ENCODE data around the gene ADCK1.

ADCK1 gene

DNA sequence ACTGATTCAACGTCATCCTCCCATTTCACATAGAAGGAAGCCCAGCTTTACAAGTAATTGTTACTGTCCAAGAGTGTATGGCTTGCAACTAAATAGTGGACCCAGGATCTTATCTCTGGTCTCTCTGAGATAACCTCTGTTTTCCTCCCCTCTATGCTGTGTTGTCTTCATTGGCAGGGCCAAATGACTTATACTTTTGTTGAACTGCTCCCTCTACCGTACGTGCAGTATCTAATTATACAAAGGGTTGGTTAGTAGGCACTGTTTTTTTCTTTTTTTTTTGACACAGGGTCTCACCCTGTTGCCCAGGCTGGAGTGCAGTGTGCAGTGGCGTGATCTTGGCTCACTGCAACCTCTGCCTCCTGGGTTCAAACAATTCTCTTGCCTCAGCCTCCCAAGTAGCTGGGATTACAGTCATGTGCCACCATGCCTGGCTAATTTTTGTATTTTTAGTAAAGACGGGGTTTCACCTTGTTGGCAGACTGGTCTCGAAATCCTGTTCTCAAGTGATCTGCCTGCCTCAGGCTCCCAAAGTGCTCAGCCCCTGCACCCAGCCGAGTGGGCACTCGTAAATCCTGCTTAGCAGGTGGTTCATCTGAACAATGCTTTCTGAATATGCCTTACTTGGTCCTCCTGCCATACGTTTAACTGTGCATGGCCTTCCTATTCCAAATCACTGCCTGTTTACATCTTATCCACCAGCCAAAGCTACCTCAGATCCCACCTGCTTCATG, 162.1 kb downstream of the ADCK1 start:
- no peak for DNase-seq

DNA sequence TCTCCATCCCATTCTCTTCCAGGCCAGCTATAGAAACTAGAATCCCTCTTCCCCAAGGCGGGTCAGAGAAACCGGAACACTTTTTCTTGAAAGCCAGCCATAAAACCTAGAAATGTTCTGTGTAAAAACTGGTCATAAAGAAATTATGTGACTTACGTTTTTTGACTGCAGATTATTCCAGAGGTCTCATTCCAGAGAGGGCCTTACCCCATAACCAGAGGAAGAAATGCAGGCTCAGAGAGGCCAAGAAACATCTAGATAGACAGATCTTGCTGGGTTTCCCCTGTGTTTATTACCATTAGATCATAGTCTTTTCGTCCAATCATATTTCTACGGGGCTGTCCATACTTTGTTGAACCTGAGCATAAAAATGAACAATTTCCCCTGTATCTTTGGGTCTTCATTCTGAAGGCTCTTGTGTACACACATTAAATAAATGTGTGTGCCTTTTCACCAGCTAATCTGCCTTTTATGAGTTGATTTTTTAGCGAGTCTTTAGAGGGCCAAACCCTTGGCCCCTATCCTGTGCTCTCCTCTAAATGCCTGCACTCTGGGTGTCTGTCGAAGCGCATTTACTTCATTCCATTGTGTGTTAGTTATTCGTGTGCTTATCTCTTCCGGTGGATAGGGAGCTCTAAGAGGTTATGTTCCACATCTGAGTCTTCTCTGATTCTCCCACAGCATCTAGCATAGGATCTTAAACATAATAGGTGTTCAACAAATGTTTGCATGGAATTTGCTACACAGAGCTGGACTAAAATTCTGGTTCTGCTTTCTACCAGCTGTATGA, 163.0 kb downstream of the ADCK1 start:
- DNase-seq: no peak

DNA sequence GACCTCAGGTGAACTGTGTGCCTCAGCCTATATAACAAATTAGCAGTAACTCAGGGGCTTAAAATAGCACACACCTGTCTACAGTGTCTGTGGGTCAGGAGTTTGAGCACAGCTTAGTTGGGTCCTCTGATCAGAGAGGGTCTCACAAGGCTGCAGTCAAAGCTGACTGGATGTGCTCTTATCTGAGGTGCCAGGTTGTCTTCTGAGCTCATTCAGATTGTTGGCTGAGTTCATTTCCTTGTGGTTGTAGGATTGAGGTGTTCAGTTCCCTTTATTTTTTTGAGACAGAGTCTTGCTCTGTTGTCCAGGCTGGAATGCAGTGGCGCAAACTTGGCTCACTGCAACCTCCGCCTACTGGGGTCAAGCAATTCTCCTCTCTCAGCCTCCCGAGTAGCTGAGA, 164.7 kb downstream of the ADCK1 start:
- no peak for DNase-seq

DNA sequence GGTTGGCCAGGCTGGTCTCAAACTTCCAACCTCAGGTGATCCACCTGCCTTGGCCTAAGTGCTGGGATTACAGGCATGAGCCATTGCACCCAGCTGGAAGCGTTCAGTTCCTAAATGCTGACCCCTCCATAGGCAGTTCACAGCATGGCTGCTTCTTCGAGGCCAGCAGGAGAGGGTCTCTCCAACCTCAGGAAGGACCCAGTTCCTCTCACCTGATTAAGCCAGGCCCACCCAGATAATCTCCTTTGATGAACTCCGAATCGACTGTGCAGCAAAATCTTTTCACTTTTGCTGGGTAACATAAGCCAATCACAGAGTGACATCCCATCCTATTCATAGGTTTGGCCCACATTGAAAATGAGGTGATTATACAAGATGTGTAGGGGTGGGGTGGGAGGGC, 165.1 kb downstream of the ADCK1 start:
- no peak for DNase-seq

DNA sequence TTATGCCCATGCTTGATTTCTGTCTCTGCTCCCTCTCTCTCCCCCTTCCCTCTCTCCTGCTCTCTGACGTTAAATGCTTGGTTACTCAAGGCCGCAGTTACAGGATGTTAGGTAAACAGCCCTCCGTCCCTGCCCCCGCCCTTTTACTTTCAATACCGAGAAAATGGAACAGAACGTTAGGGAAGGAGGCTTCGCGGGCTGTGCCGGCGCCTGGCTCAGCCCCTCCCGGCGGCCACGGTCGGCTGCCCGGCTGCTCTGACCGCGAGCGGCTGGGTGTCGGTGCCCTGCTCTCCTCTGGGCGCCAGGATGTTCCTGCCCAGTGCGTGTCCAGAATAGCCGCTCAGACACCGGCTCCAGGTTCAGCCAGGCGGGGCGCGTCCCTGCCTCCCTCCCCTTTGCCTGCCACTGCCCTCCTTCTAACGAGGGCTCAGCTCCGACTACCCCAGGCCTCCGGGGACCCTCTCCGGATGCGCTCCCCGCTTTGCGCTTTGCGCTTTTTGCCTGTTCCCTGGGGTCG, 166.1 kb downstream of the ADCK1 start:
- DNase-seq: peak; percentile 66

DNA sequence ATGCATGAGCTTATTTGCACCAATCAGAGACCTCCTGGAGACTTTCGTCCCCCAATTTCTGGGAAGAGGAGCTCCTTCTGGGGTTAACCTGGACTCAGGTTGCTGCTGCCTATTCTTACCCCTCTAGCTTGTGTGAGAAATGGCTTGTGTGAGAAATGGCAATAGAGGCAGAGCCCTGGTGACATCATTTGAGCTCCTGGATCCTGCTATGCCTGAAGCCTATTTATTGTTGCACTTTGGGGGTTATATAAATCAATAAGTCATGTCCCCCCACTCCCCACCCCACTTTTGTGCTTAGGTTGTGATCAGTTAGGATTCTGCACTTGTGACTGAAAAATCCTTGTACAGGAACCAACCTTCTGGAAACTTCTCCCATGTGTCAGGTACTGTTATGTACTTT, 167.2 kb downstream of the ADCK1 start:
- no peak for DNase-seq

DNA sequence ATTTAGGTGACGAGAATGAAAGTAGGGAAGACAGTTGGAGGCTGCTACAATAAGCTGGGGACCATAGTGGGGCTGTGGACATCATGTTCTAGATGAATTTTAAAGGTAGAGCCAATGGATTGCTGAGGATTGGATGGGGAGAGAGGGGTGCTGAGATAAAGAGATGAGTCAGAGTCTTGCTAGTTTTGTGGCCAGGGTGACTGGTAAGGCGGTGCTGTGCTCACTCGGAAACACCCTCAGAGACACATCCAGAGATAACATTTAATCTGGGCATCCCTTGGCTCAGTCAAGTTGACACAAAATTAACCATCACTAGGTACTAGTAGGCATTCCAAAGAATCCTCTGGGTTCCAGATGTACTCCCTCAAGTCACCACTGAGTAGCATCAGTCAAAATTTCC, 170.7 kb downstream of the ADCK1 start:
- DNase-seq: no peak

DNA sequence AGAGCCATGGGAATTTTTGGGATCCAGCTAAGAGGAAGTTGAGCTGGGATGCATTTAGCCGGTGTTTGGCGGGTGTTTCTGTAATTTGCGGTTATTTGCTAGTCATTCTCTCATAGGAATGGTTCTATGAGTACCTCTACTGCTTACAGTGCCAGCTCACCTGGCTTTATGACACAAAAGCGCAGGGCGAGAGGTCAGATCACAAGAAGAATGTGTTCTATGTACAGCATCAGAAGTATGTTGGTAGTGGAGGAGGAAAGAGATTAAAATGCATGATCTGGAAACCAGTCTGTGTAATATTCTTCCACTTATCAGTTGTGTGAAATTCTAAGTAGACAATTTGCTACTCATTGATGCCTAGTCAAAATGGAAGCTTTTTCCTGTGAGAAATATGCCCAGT, 173.3 kb downstream of the ADCK1 start:
- DNase-seq: no peak

DNA sequence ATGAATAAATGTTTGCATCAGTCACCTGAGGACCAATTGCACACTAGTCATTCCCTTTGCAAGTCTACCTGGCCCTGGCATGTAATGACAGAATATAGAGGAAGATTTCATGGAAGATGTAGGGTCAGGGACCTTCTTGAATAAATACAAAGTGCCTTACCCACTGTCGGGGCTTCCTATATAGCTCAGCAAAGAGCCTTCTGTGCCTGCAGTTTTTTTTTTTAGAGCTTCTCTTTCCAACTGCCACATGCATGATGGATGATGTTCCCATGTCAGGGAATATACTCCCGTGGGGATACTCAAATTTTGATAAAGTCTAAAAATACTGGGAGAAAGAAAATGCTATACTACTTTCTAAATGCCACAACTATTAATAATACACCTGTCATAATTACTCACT, 176.7 kb downstream of the ADCK1 start:
- no peak for DNase-seq

DNA sequence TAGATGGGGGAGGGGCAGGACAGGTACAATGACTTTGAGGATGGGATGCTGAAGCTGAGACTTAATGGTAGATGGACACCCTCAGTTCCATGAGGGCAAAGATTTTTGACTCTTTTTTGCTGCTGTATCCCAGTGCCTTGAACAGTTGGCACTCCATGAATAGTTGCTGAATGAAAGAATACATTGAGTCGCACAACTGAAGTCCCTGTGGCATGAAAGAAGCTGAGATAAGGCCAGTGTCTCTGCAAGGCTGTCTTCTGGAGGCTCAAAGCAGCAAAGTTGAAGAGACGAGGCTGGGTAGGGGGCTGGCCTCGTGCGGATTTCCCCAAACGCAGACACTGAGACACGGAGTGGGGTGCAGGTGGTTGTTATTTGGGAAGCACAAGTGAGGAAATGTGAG, 179.3 kb downstream of the ADCK1 start:
- no peak for DNase-seq

DNA sequence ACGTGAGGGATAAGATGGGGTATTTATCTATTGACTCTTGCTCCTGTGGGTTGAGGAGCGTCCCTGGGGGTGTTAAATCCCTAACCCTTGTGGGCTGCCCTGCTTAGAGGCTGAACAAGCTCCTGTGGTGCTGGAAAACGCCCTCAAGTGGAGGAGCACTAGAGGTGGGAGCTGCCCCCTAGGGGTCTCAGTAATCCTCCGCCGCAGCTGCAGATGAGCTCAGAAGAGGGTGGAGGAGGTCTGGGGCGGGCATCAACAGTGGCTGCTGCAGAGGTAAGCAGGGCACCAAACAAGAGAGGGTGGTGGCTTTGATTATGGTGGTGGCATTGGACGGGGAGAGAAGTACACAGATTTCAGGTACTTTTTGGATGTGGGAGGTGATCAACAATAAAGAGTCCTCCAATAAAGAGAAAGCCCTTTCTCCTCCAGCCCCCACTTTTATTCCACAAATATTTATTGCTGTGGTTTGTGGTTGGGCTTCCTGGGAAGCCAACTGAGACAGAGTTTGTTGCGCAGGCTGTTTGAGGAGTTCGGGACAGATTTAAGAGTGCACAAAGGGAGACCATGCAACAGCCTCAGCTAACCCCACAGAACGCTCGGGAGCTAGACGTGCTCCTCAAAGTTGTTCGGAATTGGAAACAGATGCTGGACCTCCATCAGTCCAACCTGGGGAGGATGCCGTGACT, 179.9 kb downstream of the ADCK1 start:
- peak; percentile 77 for DNase-seq

DNA sequence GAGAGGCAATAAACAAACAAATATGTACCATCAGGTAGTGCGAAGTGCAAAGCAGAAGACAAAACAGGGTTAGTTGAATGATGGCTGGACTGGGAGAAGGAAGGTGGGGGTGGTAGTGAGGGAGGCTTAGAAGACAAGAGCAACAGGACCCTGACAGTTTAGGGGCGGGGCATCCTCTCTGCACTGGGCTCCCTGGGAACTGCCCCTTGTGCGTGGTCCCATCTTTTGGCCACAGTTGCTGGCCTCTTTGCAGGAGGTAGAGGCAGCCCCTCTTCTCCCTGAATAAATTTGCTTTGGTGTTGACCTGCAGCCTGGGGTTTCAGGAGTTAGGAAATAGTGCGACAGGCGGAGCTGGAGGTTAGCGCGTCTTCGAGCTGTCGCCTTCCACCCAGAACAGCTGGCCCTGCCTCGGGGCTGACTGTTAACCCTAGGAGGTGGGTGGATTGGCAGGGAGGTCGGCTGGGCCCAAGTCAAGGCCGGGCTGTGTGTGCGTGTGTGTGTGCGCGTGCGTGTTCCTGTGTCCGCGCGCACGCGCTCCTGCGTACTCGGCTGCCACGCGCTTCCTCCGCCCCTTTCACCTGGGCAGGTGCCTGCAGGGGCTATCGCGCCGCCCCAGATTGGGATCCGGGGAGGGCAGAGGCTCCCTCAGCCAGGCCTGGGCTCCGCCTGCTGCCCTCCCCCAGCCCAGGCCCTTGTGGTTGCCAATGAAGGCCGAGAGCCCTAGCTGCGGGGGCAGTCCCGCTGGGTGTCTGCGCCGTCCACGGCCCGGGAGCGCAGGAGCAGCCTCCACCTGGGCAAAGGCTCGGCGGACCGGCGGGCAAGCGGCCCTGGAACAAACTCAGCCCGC, 180.8 kb downstream of the ADCK1 start:
- peak; percentile 84 for DNase-seq
